ENCODE results near the gene CIDEA.

The CIDEA gene

GRCh38 chr18:12295389-12296086 is 41.4 kb downstream of the CIDEA start:
- FAIRE-seq: no peak
- DNase-seq (ENCODE audit: insufficient read length, low spot score): peak; percentile 31

GRCh38 chr18:12296087-12296403 is 41.9 kb downstream of the CIDEA start:
- DNase-seq (ENCODE audit: insufficient read length, low spot score): peak; percentile 45
- peak; percentile 20 for FAIRE-seq

- DNase-seq (ENCODE audit: insufficient read length, low spot score): peak; percentile 26
- no peak for FAIRE-seq
These were observed 42.3 kb downstream of the CIDEA start for GRCh38 chr18:12296457-12296856.

- FAIRE-seq (no peak), DNase-seq (ENCODE audit: insufficient read length, low spot score) (no peak)
These were observed 45.7 kb downstream of the CIDEA start for GRCh38 chr18:12299862-12300261.

GRCh38 chr18:12301263-12302005 is 47.3 kb downstream of the CIDEA start:
- DNase-seq (ENCODE audit: insufficient read length, low spot score): no peak
- no peak for FAIRE-seq

- FAIRE-seq (no peak), DNase-seq (ENCODE audit: insufficient read length, low spot score) (no peak)
These were observed 48.4 kb downstream of the CIDEA start for GRCh38 chr18:12302391-12303147.

GRCh38 chr18:12304351-12305210 is 50.4 kb downstream of the CIDEA start:
- no peak for DNase-seq (ENCODE audit: insufficient read length, low spot score)

GRCh38 chr18:12305211-12305610 is 51.0 kb downstream of the CIDEA start:
- DNase-seq (ENCODE audit: insufficient read length, low spot score) (no peak), FAIRE-seq (no peak)

More at GRCh38 chr18:12304351-12305210, 50.4 kb downstream of the CIDEA start:
- no peak for FAIRE-seq

GRCh38 chr18:12305930-12306629 is 51.9 kb downstream of the CIDEA start:
- DNase-seq (ENCODE audit: insufficient read length, low spot score) (no peak), FAIRE-seq (no peak)

GRCh38 chr18:12306752-12307700 is 52.9 kb downstream of the CIDEA start:
- FAIRE-seq (no peak), DNase-seq (ENCODE audit: insufficient read length, low spot score) (no peak)

GRCh38 chr18:12307701-12308385 is 53.7 kb downstream of the CIDEA start, which contains the start of gene TUBB6:
Gene TUBB6, plus strand, starts transcription at chr18:12308241. Its CDS starts 52 bp downstream, at chr18:12308293.
- FAIRE-seq: no peak
- DNase-seq (ENCODE audit: insufficient read length, low spot score): no peak

- FAIRE-seq (no peak), DNase-seq (ENCODE audit: insufficient read length, low spot score) (peak; percentile 61)
These were observed 54.4 kb downstream of the CIDEA start for GRCh38 chr18:12308386-12309100.

- FAIRE-seq: no peak
- no peak for DNase-seq (ENCODE audit: insufficient read length, low spot score)
These were observed 55.6 kb downstream of the CIDEA start for GRCh38 chr18:12309683-12310198.

- DNase-seq (ENCODE audit: insufficient read length, low spot score) (no peak), FAIRE-seq (no peak)
These were observed 56.6 kb downstream of the CIDEA start for GRCh38 chr18:12310762-12311161.

- no peak for FAIRE-seq
- no peak for DNase-seq (ENCODE audit: insufficient read length, low spot score)
These were observed 58.8 kb downstream of the CIDEA start for GRCh38 chr18:12312976-12313375.

- FAIRE-seq: no peak
- DNase-seq (ENCODE audit: insufficient read length, low spot score): no peak
These were observed 59.5 kb downstream of the CIDEA start for GRCh38 chr18:12313530-12314245.

All from HTR-8/SVneo (cell line).